ENCODE measurements around the gene HAPSTR1.

HAPSTR1 gene

DNA sequence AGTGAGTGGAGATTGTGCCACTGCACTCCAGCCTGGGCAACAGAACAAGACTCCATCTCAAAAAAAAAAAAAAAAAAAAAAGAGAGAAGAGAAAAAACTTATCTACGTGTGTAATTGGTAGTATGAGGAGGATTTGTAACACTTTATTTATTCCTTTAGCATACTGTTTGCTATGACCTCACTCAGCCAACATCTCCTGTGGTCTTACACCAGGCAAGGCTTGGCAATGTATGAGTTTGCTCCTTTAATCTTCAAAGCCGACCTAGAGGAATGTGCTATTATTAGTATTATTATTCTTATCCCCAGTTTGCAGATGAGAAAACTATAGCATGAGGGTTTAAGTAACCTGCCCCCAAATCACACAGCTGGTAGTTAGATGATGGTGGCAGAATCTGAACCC, 35.8 kb upstream of the HAPSTR1 start:
- H3K4me3 ChIP-seq (replicated peaks; ENCODE audit: low read depth, low read length): no peak overlapping the region
- TF ChIP-seq, protein P1, sequence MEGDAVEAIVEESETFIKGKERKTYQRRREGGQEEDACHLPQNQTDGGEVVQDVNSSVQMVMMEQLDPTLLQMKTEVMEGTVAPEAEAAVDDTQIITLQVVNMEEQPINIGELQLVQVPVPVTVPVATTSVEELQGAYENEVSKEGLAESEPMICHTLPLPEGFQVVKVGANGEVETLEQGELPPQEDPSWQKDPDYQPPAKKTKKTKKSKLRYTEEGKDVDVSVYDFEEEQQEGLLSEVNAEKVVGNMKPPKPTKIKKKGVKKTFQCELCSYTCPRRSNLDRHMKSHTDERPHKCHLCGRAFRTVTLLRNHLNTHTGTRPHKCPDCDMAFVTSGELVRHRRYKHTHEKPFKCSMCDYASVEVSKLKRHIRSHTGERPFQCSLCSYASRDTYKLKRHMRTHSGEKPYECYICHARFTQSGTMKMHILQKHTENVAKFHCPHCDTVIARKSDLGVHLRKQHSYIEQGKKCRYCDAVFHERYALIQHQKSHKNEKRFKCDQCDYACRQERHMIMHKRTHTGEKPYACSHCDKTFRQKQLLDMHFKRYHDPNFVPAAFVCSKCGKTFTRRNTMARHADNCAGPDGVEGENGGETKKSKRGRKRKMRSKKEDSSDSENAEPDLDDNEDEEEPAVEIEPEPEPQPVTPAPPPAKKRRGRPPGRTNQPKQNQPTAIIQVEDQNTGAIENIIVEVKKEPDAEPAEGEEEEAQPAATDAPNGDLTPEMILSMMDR (IDR thresholded peaks at IDR 0.05; ENCODE audit: low read length, missing control alignments): no peak
- DNase-seq (ENCODE audit: low read depth): no peak

DNA sequence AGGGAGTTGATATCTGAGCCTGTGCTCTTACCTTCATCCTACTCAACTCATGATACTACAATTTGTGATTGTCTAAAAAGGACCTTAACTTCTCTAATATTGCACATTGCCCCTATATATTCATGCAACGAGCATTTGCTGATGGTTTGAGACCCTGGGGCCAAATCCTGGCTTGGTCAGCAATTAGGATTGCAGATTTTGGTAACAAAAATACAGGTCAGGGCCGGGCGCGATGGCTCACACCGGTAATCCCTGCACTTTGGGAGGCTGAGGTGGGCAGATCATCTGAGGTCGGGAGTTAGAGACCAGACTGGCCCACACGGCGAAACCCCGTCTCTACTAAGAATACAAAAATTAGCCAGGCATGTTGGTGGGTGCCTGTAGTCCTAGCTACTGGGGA, 35.4 kb upstream of the HAPSTR1 start:
- TF ChIP-seq, protein P1 (IDR thresholded peaks at IDR 0.05; ENCODE audit: low read length, missing control alignments): no peak
- H3K4me3 ChIP-seq (replicated peaks; ENCODE audit: low read depth, low read length): no peak overlapping the region
- DNase-seq (ENCODE audit: low read depth): no peak

DNA sequence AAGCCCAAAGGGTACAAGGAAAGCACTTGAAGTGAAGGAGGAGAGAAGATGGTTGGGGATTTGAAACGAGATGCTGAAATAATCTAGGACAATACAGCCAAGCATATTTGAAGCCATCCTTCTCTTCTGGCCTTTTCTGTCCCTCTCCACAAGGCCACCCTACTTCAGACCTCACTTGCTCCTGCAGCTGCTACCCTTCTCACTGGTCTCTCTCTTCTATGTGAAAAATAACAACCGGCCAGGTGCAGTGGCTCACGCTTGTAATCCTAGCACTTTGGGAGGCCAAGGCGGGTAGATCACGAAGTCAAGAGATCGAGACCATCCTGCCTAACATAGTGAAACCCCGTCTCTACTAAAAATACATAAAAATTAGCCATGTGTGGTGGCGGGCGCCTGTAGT, 33.2 kb upstream of the HAPSTR1 start:
- no peak for DNase-seq (ENCODE audit: low read depth)
- H3K4me3 ChIP-seq (replicated peaks; ENCODE audit: low read depth, low read length): no peak overlapping the region
- TF ChIP-seq, protein P1 (IDR thresholded peaks at IDR 0.05; ENCODE audit: low read length, missing control alignments): no peak

DNA sequence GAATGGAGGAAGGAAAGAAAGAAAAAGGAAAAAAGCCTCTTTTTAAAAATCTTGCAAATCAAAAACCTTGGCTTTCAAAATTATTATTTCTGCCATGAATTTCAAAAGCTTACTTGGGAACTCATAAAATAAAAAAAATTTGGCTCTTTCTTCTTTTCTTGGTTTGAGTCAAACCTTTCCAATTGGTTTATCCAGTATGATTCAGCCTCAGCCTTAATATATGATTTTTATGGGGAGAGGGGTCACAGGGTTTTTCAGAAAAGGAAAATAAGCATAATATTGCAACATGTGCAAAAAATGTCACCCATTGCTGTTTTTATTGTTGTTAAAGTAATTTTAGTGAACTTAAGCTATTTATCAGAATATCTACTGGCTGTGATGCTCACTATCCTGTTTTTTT, 31.2 kb upstream of the HAPSTR1 start:
- H3K4me3 ChIP-seq (replicated peaks; ENCODE audit: low read depth, low read length): no peak overlapping the region
- DNase-seq (ENCODE audit: low read depth): no peak
- TF ChIP-seq, protein P1 (IDR thresholded peaks at IDR 0.05; ENCODE audit: low read length, missing control alignments): no peak

DNA sequence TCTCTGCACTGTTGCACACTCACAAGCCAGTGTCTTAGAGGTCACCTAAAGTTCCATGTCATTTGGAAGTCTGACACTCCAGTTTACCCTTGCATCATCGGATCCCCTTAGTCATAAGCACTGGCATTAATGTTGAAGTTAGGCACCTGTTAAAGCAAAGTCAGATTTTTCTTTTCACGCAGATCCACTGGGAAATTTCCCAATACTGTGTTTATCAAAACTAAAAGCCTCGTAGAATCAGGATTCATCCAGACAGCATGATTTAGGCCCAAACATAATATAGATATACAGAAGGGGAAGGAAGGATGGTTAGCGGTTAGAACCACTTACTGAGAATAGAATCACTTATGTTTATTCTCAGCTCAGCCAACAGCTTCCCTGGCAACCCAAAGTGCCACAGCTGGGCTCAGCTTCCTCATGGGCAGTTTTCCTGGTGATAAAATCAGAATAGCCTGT, 30.1 kb upstream of the HAPSTR1 start:
- no peak for DNase-seq (ENCODE audit: low read depth)
- TF ChIP-seq, protein P1 (IDR thresholded peaks at IDR 0.05; ENCODE audit: low read length, missing control alignments): no peak
- no peak overlapping the region for H3K4me3 ChIP-seq (replicated peaks; ENCODE audit: low read depth, low read length)

DNA sequence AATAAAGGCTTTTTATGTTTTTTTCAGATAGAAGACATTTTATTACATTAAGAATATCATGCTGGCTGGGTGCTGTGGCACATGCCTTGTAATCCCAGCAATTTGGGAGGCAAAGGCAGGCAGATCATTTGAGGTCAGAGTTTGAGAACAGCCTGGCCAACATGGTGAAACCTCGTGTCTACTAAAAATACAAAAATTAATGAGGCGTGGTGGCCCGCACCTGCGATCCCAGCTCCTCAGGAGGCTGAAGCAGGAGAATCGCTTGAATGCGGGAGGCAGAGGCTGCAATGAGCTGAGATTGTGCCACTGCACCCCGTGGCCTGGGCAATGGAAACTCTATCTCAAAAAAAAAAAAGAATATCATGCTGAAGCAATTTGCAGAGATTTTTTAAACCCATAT, 29.1 kb upstream of the HAPSTR1 start:
- TF ChIP-seq, protein P1 (IDR thresholded peaks at IDR 0.05; ENCODE audit: low read length, missing control alignments): no peak
- DNase-seq (ENCODE audit: low read depth): no peak
- H3K4me3 ChIP-seq (replicated peaks; ENCODE audit: low read depth, low read length): no peak overlapping the region

DNA sequence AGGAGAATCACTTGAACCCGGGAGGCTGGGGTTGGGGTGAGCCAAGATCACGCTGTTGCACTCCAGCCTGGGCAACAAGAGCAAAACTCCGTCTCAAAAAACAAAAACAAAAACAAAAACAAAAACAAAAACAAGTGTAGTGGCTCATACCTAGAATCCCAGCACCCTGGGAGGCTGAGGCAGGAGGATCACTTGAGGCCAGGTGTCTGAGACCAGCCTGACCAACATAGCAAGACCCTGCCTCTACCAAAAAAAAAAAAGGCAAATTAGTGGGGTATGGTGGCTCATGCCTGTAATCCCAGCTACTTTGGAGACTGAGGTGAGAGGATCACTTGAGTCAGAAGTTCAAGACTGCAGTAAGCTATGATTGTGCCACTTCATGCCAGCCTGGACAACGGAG, 26.4 kb upstream of the HAPSTR1 start:
- H3K4me3 ChIP-seq (replicated peaks; ENCODE audit: low read depth, low read length): no peak overlapping the region
- TF ChIP-seq, protein P1 (IDR thresholded peaks at IDR 0.05; ENCODE audit: low read length, missing control alignments): no peak
- no peak for DNase-seq (ENCODE audit: low read depth)
